A549 treated with ZK216348 at 1 μM for 4 hours (cell line): ENCODE data around the gene ETNK2. TPM values are rescaled to one million over a fixed set of nuclear protein-coding genes. Genes with fewer than 3 reads are reported as not detected.

ENCODE experiments used
- total RNA-seq: library from RNA; stranded (reverse); fragments of 200-300 nt; extraction: Qiagen RNA extraction; gene quantifications from 5 replicates; pipeline ENCODE4 v1.2.3, GENCODE V29; 2022; ENCODE audit warnings: low read depth

The ETNK2 gene
- total RNA-seq = 4.6 to 8.1 TPM (median 6.6 TPM) in 5 replicates

GRCh38 chr1:204151552-204152309 is at the start of gene ETNK2:
TSS of gene ETNK2 (minus strand) at chr1:204152044. CDS start at chr1:204151852, 192 bp downstream.

GRCh38 chr1:204196068-204196795 is 44.4 kb upstream of the ETNK2 start, which contains the start of gene KISS1:
TSS of gene KISS1 (minus strand) at chr1:204196491. CDS start at chr1:204192876, 3,615 bp downstream.

GRCh38 chr1:204166219-204166618 is 14.4 kb upstream of the ETNK2 start, which contains the start of gene REN:
TSS of gene REN (minus strand) at chr1:204166337. CDS start at chr1:204166293, 44 bp downstream.

Other genes starting within 250 kb of the ETNK2 start
- 11.4 to 24.2 TPM (median 19.0 TPM) in 5 replicates for gene SOX13, start 78.9 kb downstream of the ETNK2 start, total RNA-seq
- gene REN, start 14.3 kb upstream of the ETNK2 start, total RNA-seq = not detected in 5 replicates
- gene KISS1, start 44.4 kb upstream of the ETNK2 start, total RNA-seq = 0.48 to 0.56 TPM in 2 of 5 replicates, not detected in the others
- 4.0 to 6.3 TPM (median 4.8 TPM) in 5 replicates for gene GOLT1A, start 61.9 kb upstream of the ETNK2 start, total RNA-seq
- gene PLEKHA6, start 207.9 kb upstream of the ETNK2 start, total RNA-seq = 20.4 to 35.4 TPM (median 29.9 TPM) in 5 replicates